Type B pancreatic cell (in vitro differentiated cells): ENCODE results near the gene PAK1. TPM values are rescaled to one million over a fixed set of nuclear protein-coding genes. Genes with fewer than 3 reads are reported as not detected.

Experiments
- DNase-seq: peaks from one replicate; pipeline ENCODE4 v3.0.0; 2021; ENCODE audit warnings: mixed read lengths; ENCODE audit not compliant: unreplicated experiment; ENCODE audit errors: extremely low spot score
- H3K27ac Mint-ChIP-seq: 2 replicates; pipeline ENCODE4 v1.8.0; 2021; ENCODE audit warnings: mild to moderate bottlenecking, mixed read lengths
- H3K27me3 Mint-ChIP-seq: 2 replicates; pipeline ENCODE4 v1.8.0; 2021; ENCODE audit warnings: mixed read lengths
- H3K36me3 Mint-ChIP-seq: 2 replicates; pipeline ENCODE4 v1.8.0; 2021; ENCODE audit warnings: mixed read lengths
- H3K4me1 Mint-ChIP-seq: one replicate; pipeline ENCODE4 v1.8.0; 2021; ENCODE audit warnings: mixed read lengths; ENCODE audit not compliant: unreplicated experiment
- H3K4me3 Mint-ChIP-seq: 2 replicates; pipeline ENCODE4 v1.8.0; 2021; ENCODE audit warnings: mild to moderate bottlenecking, mixed read lengths
- H3K9me3 Mint-ChIP-seq: 2 replicates; pipeline ENCODE4 v1.8.0; 2021; ENCODE audit warnings: mixed read lengths
- total RNA-seq: library from RNA; stranded (reverse); gene quantifications from 2 replicates; pipeline ENCODE4 v1.2.1, GENCODE V29; 2021; ENCODE audit warnings: low replicate concordance
- TF ChIP-seq, protein P1 (sequence below): fragments of 200-600 bp; sonication (generic); conservative IDR thresholded peaks from 2 replicates; pipeline ENCODE4 v1.5.0; 2021; ENCODE audit warnings: antibody characterized with exemption, mild to moderate bottlenecking

The PAK1 gene
- total RNA-seq, 1 donor from 2014 or later = 70.3 TPM

DNA sequence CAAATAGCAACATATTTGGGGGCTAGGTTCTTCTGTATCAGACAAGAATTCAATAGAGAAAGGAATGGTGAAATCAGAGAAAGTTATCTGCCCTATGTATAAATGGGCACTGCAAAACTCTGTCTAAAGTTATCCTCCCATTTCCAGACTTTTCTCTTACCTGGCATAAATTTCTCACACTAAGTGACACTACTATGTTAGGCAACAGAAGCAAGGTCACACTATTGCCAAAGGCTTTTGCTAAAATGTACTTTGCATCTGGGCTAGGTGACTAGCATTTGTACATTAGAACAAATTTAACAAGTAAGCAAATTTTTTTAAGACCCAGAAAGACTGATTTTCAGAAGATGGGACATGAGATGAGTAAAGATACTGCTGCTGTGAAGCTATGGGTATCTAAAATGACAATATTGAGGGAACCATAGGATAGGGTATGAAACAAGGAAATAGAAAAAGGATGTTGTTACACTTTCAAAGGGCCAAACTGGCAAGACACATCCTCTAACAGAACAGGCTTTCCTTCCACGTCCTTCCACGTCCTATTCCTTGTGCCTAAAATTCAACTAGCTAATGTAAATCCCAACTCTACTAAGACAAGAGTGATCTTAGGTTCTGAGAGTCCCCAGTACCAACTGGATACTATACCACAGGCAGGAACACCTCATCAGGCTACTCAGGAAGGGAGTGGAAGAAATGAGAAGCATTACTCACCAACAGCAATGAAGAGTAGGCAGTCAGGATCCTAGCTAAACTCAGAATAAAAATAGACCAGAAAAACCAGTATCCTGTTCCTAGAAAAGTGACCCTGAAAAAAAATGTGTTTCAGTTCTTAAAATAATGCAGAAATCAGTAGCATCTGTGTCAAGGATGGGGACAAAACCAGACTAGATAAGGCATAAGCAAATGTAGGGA is 195.0 kb downstream of the PAK1 start:
- Mint-ChIP-seq H3K9me3 (peaks cover 4% of the 10 kb centered on the region), H3K27me3 (no peaks in the 10 kb centered on the region), H3K4me3 (no peak overlapping the region), H3K27ac (no peak overlapping the region), H3K4me1 (no peaks in the 10 kb centered on the region), H3K36me3 (no peaks in the 10 kb centered on the region)
- DNase-seq = no peak
- TF ChIP-seq, protein P1, sequence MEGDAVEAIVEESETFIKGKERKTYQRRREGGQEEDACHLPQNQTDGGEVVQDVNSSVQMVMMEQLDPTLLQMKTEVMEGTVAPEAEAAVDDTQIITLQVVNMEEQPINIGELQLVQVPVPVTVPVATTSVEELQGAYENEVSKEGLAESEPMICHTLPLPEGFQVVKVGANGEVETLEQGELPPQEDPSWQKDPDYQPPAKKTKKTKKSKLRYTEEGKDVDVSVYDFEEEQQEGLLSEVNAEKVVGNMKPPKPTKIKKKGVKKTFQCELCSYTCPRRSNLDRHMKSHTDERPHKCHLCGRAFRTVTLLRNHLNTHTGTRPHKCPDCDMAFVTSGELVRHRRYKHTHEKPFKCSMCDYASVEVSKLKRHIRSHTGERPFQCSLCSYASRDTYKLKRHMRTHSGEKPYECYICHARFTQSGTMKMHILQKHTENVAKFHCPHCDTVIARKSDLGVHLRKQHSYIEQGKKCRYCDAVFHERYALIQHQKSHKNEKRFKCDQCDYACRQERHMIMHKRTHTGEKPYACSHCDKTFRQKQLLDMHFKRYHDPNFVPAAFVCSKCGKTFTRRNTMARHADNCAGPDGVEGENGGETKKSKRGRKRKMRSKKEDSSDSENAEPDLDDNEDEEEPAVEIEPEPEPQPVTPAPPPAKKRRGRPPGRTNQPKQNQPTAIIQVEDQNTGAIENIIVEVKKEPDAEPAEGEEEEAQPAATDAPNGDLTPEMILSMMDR = no peak

DNA sequence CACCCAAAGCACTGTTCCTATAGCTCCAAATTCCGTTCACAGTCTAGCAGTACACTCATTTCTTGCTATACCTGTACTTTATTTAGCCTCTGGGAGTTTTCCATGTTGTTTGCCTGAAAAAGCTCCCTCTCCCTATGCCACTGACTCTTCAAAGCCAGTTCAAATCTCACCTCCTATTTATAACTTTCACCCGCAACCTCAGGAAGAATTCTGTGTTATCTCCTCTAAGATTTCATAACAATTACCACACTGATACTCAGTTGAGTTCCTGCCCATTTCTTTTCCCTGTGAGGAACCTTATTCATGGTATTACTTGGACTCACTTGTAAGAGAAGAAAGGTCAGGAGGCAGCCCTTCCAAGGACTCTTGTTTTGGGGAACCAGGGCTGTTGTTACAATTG is 197.6 kb downstream of the PAK1 start:
- DNase-seq = no peak
- no peaks in the 10 kb centered on the region for H3K36me3 Mint-ChIP-seq
- TF ChIP-seq, protein P1 = no peak
- H3K4me1 Mint-ChIP-seq = no peaks in the 10 kb centered on the region
- no peaks in the 10 kb centered on the region for H3K27me3 Mint-ChIP-seq
- no peak overlapping the region for H3K4me3 Mint-ChIP-seq
- H3K9me3 Mint-ChIP-seq = peaks cover 4% of the 10 kb centered on the region
- no peak overlapping the region for H3K27ac Mint-ChIP-seq

Other genes with a start within 250 kb of the PAK1 start
- gene GDPD4, start 172.4 kb downstream of the PAK1 start, total RNA-seq = not detected in 2 replicates
- 2.4 and 4.1 TPM in 2 replicates for gene AQP11, start 115.9 kb upstream of the PAK1 start, total RNA-seq
- gene CLNS1A, start 163.7 kb upstream of the PAK1 start, total RNA-seq = 119 and 149 TPM in 2 replicates